NCI-H82 (cell line): ENCODE results near the gene ARHGAP11A.

Source experiments
- DNase-seq: peaks from one replicate; lab custom pipeline; 2025; lab: John Stamatoyannopoulos, UW

ARHGAP11A gene

DNA sequence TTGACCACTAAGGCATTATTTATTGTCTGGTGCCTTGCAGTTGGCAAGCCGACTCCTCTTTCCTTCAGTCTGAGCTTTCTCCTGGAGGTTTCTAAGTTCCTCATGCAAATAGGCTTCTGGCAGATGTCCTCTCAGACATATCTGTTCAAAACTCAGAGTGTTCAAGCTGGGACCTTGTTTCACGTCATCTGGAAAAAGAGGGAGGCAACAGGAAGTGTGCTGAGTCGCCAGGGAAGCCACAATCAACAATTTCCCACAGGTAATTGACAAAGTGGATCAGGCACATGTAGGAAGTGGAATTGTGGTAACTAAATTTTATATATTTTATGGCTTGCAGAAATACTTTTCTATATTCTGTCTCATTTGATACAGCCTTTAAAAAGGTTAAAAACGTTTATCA, 40.8 kb downstream of the ARHGAP11A start:
- DNase-seq = no peak

DNA sequence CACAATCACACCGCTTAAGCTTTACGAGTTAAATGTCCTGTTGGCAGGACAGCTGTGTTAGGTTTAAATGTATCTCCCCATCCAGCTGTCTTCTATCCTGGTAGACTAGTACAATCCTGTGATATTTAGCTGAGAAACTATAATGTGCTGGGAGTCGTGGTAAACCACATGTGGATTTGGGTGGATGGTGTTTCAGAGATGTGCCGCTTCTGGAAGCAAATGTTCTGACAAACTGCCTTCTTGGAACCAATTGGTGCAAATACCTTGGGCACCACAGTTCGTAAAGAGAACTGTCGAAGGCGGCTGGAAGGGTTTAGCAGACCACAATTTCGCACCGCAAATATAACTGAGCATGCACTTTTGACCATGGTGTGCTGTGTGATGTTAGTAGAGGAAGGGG, 41.2 kb downstream of the ARHGAP11A start:
- no peak for DNase-seq

DNA sequence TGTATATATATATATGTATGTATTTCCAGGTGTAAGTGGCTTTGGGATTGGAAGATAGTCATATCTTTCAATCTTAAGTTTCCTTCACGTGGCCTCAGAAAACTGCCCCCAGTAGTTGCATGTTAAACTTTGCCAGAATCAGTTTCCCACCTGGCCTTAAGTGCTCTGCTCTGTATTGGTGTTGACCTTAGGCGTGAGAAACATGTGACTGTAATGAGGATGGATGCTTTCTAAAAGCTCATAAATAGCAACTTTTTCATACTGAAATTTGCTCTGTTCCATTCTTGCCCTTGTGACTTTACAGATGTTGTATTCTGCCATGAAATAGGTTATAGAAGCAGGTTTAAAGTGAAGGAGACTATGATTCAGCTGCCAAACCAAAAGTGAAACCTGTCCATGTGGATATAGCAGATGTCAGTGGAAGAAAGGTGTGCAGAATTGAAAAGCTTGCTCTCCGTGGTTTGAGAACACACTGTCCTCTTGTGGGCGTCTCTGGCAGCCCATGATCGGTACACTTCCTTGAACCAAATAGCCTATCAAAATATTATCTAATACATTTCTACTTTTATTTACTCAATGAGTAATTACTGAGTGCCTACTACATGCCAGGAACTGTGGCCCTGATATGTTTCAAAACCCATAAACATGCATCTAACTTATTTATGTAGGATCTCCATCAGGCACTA, 42.0 kb downstream of the ARHGAP11A start:
- no peak for DNase-seq

DNA sequence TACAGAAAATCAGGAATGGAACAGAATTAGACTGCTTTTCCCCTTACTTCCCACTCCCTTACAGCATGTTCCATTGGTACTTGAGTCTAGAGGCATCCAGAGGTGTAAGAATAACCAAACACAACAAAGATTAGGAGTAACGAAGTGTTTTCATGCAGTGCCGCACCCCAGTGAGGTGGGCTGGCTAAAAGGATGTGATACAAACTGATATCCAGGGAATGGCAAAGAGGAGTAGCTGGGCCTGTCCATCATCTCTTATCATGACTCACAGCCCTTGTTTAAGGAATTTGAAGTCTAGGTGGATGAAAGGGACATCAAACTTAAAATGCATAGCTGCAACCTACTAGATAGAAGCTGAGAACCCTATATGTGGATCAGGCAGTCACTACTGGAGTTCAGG, 42.6 kb downstream of the ARHGAP11A start:
- no peak for DNase-seq

DNA sequence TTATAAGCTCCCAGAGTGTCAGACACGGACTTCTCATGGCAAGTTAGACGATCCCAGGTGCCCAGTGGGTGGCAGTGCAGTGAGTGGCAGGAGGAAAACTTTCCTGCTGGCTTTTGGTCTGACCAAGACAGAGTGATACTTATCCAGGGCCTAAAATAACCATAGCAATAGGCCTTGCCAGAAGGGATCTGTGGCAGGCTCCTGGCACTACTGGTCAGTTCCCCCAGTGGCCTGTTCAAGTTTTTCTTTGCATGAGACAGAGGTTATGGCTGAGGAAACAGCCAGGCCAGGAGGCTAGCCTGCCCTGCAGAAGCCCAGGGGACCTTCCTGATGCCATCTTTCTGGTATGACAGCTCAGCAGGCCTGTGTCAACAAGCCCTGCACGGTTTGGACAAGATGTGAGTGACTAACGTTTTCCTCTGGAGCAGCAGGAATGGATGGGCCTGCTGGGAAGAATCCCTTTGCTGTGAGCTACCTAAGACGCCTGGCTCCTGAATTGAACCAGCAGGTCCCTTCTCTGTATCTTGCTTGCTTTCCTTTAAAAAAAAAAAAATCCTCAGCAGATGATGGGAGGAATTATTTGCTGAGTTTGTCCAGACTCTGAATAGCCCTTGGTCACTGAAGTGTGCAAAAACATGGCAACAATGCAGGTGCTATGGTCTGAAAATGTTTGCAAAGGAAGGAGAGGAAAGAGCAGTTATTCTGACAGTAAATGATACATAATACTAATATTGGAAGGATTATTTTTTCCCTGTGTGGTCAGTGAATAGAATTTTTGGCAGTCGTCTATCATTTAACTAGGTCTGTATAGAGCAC, 44.2 kb downstream of the ARHGAP11A start:
- DNase-seq = no peak

DNA sequence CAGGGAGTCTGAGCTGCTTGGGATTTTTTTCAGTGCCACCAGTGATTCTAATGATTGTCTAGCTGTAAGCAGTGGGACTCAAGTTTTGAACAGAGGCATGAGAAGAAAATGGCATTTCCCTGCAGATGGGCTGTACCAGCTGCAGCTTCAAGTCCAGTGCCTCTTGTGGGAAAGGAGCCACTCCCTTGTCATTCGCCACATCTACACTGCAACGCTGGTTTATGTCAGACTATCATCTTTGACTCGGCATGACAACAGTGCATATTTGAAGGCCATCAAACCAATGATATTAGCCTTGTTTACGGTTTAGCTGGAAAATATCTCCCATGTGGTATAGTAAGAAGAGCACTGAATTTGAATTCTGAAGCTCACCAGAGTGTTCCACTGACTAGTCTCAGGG, 48.4 kb downstream of the ARHGAP11A start:
- no peak for DNase-seq

DNA sequence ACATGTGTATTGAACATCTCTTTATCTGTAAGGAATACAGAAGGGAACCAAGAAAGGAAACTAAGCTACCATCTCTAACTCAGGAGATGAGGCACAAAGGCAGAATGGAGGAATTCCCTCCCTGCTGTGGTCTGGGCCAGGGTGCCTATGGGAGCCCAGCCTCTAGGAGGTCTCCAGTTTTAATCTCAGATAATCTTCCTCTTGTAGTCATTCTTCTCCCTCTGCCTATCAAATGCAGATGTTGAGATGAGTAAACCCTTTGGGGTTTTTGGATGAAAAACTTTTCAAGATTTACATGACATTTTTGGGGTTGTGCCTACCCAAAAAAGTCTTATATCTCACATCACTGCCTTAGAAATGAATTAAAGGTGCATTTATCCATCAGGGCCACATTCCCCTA, 49.5 kb downstream of the ARHGAP11A start:
- no peak for DNase-seq

DNA sequence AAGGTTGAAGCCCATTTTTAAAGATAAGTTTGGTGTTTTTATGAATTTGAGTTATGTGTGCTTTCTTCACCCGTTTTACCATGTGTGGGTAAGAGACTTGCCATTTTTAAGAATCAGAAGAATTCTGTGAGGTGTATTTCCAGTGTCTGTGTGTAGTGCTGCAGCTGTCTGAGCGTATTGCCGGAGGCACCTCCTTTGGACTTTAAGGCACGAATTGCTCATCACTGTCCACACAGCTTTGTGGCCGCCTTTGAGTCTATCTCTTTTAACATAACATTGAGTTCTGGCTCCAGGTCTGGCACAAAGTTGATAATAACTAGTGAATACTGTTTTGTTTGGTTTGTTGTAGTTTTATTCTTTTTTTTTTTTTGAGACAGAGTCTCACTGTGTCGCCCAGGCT, 52.0 kb downstream of the ARHGAP11A start:
- DNase-seq = no peak

DNA sequence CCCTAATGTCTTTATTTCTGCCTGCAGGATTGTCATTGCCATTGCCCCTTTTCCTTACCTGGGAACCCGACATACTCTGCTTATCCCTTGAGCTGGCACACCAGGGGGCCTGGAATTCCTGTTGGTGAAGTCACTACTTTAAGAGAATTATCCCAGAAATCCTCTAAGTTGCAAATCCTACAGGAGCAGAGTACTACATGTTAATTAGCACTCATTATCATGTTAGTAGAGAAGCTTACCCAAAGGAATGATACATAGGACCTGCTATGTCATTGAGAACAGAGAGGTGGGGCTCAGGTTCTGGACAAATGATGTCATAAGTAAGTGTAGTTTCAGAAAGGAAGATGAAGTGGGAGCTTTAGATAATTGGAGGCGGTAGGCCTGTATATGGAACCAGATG, 53.6 kb downstream of the ARHGAP11A start:
- DNase-seq = no peak

DNA sequence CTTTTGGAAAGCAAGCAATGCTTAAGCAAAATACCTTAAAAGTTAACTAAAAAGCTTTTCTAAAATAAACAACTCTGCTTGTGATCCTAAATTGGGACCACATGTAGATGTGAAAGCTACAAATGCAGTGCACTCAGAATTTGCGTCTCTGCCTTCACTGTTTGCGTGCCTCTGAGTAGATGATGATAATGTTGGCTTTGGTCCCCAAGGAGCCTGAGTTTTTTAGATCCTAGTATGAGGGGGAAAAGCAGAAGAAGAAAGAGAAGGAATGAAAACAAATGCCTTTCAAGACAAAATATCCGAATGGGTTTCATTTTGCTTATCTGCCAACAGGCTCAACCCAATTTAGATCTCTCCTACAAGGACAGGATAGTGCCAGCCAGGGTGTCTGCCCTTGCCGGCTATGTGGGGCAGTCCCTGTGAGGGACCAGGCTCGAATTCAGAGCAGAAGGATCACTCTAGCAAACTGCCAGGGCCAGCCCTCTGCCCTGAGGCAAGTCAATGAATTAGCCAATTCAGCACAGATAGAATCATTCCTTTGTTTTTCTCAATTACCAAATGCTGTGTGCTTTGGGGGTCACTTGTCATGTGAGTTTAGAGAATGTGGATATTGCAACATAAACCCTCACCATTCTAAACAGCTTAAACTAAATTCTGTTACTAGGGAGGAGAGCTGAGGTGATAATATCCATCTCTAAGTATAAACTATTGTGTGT, 54.8 kb downstream of the ARHGAP11A start:
- DNase-seq = no peak

DNA sequence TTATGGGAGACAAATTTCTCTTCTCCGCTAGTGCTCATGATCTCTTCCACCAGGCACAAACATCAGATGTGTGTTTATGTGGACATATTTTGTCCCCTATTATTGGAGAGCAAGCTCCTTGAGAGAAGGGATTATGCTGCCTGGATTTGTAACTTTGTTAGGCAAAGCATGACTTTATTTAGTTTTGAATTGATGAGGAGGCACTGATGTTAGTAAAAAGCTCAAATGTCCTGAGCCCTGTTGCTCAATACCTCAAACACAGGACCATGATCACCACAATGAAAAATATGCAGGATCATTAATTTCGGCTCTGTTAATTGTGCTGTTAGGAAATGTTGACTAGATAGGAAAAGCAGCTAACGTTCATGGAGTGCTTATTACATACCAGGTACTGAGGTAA, 55.3 kb downstream of the ARHGAP11A start:
- DNase-seq = no peak

DNA sequence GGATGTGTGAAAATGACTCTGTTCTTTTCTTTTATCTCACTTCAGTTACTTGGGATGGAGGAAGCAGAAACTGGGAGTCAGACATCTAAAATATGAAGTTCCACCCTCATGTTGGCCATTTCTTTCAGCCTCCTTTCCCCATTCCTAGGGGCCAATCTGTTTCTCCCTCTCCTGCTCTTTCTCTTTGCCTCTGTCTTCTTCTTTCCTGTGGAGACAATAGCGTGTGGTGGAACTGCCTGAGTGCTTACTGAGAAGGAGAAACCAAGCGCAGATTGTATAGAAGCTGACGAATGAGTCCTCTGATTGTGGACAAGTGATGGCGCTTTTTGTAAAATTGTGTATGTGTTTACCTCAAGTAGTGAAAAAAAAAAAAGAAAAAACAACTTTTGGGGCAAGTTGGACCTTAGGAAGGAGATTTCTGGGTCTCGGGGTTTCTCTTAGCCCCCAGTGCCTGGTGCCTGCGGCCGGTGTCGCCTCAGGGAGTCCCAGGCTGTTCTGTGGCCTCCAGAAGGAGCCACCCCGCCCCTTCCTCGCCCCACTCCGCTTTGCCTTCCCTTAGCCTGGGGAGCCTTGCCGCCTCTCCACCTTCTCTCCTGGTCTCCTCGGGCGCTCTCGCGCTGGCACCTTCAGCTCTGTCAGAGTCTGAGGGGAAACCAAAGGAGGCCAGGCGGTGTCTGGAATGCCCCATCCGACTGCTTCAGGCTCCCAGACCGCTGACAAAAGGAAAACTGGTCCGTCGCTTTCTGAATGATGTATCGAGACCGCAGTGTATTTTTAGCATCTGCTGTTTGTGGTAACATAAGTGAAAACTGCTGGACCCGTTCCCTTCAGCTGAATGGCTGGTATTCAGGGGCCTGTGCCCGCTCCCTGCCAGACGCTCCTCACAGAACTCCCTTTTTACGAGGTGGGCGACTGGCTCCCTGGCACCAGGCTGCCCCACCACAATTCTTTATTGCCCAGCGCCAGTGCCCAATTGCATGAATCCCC, 56.3 kb downstream of the ARHGAP11A start:
- no peak for DNase-seq

DNA sequence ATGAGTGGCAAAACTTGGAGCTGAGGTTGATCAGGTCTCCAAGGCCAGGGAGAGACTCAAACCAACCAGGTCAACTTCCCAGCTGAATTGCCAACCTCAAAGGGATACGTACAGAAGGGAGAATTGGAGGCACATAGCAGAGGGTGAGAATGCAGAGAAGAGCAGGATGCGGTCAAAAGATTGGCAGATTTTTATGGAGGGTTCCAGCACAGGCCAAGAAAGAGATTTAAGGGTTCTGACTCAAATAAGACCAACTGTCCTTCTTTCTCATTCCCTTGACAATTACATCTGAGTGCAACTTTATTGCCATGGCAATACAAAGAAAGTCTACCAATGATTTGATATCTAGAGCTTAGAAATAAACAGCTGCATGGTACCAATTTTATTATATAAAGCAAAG, 59.4 kb downstream of the ARHGAP11A start:
- DNase-seq = no peak

DNA sequence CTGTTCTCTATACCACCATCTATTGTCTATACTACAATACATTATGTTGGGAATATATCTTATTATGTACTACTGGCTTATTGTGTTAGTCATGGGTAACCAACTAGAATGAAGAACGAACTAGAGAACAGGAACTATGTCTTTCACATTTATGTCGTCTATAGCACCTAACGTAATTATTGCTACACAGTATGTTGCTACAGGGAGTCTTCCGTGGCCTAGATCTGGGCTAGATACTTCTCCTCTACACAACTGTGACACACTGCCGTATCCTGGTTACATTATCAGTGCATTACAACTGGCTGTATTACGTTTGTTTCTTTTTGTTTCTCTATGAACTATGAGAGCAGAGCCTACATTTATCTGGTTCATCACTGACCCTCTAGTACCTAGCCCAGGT, 60.2 kb downstream of the ARHGAP11A start:
- no peak for DNase-seq

DNA sequence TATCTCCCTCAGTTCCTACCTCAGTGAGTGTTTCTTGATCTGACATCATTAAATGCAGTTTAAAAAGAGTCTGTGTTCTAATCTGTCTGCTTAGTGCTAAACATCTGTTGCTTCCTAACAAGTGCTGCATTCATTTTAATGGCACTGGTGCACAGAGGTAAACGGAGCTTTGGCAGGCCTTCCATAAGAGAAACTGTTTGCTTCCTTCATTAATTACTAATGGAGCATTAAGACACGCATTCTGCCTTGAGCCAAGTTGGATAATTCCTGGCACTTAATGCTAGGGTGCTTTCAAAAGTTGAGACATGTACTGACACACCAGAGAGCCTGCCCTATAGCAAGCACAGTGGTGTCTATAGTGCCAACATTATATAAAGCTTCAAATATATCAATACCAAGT, 60.9 kb downstream of the ARHGAP11A start:
- DNase-seq = peak; percentile 77

DNA sequence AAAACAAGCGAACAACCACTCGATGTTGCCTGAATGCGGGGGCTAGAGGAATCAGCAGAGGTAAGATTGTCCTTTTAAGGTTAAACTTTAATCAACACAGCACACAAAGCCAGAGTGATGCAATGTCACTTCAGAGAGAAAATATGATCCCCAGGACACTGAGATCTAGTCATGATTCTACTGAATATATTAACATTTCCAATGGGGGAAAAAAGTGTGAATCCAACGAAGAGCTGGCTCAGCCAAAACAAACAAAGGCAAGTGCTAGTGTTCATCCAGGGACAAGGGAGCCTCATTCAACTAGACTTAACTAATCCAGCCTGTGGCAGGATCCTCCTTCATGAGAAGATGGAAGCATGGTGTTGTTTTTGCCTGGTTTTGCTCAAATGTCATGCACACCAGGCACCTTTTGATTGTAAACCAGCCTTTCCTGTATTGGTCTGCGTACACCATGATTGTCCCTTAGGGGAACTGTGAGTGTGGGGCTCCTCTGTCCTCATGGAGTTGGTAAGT, 62.0 kb downstream of the ARHGAP11A start:
- no peak for DNase-seq

DNA sequence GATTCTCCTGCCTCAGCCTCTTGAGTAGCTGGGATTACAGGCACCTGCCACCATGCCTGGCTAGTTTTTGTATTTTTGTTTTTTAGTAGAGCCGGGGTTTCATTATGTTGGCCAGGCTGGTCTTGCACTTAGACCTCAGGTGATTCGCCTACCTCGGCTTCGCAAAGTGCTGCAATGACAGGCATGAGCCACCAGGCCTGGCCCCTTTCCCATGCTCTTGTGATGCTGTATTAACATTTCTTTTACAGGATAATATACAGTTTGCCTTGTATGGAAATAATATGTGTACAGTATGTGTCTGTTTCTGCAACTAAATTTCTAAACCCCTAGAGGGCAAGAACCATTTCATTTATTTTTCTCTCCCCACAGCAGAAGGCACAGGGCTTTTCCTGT, 64.0 kb downstream of the ARHGAP11A start:
- DNase-seq = no peak

DNA sequence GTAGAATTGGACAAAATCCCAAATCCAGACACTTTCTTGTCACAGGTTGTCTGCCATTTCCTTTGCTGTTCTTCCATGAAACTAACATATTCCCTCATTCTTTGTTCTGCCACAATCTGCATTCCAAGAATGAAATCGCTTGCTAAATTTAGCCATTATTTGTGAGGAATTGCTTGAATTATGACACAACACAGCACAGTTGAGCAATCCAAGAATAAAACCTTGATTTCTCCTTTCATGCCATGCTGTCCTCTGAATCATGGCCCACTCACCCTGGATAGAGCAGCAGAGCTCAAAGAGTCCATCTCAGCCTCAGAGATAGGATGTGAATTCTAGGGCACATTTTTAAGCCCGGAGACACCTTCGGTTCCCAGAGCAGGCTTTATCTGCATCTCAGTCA, 67.3 kb downstream of the ARHGAP11A start:
- DNase-seq = no peak

DNA sequence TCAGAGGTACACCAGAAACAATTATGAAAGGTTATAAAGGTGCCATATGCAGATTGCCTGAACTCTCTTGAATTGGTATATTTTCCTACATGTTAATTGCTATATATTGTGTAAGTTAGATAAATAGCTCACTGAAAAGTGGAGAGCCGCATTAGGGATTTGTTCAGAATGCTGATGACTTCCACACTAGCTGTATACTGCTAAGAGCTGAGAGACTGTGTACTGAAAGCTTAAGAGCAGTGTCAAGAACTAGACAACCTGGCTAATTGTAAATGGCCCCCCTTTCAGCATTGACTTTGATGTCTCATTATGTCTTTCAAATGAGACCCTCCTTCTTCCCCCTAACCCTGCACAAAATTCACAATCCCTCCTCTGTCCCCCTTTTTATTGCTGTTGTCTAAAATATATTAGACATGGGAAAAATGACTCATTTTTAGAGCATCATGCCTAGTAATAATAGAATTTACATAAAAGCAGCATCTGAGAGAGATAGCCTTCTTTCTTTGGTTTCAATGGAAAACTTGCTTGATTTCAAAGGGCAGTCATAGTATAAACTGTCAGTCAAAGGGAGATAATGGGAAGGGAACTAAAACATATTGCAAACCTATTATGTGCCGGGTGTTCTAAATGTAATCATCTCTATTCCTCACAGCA, 67.8 kb downstream of the ARHGAP11A start:
- DNase-seq = no peak

DNA sequence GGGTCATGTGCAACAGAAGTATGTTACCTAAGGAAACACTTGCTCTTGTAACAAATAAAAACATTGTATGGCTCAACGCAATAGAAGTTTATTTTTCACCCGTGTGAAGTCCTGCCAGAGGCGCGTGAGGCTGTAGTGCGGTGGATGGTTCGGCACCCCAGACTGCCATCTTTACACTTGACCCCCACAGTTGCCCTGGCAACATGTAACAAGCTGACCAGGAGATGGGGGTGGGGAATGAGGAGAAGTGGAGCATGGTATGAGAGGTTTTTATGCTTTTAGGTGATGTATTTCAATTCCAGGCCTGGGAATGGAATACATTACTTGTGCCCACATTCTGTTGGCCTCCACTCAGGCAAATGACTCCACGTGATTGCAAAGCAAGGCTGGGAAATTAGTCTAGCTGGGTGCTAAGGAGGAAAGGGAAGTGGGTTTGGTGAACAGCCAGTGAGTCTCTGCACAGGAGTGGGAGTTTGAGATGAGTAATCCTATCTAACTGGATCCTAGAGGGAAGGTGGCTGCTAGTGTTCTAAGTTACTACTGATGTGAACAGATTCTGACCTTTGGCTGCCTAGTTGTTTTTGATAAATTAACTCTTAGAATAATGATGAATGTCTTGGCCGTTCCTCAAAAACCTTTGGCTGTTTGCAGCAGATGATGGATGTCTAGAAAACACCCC, 68.7 kb downstream of the ARHGAP11A start:
- no peak for DNase-seq

DNA sequence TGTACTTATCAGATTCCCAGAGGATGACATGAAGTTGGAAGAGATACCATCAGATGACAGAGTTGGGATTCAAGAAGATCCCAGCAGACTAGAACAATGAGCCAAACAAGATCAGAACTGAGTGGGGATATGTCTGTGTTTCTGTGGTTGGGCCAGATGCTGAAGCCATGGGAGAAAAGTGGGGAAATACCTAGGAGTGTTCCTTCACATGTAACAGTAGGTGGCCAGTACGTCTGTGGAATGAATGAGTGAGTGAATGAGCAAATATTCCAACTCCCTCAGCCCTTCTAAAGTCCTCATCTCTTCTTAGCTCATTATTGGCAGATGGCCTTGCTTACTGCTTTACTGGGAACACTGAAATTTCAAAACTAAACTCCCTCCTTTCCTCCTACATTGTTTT, 70.3 kb downstream of the ARHGAP11A start:
- DNase-seq = no peak
